ENCODE results near the gene CYP8B1. TPM values are rescaled to one million over a fixed set of nuclear protein-coding genes. Genes with fewer than 3 reads are reported as not detected.

Gene CYP8B1
- total and polyA plus RNA-seq, 2 of the 8 experiments (the other 6 are each of a cell fraction or from before 2014, with no cell fraction given): not detected

GRCh38 chr3:42852441-42852840 is 23.2 kb downstream of the CYP8B1 start:
- no peak overlapping the region for H2BK120ac ChIP-seq (replicated peaks; ENCODE audit: low read depth, low read length)
- no peaks in the 10 kb centered on the region for H3K9me3 ChIP-seq (ENCODE audit: insufficient read depth in 2 of 2, low read depth in 1 of 2, low read length in 1 of 2)
- H3K79me2 ChIP-seq (ENCODE audit: control insufficient read depth in 1 of 2, insufficient read depth in 2 of 2, low read length in 2 of 2): no peaks in the 10 kb centered on the region
- H4K91ac ChIP-seq (replicated peaks; ENCODE audit: insufficient read length, low read length): no peak overlapping the region
- no peak overlapping the region for H4K8ac ChIP-seq (ENCODE audit: extremely low read depth, insufficient read depth, low read length)
- H2AFZ ChIP-seq (ENCODE audit: low read length): no peak overlapping the region
- no peak overlapping the region for H3K4ac ChIP-seq (replicated peaks; ENCODE audit: insufficient read length, low read depth, low read length)
- H3K4me3 ChIP-seq (ENCODE audit: extremely low read depth in 1 of 4, insufficient read depth in 2 of 4, low read depth in 3 of 4, low read length in 4 of 4): no peak overlapping the region
- FAIRE-seq: no peak
- WGBS, 2 experiments (ENCODE audit: extremely low coverage in 1 of 2, insufficient coverage in 1 of 2, insufficient read length in 1 of 2, insufficient replicate concordance in 2 of 2, low coverage in 1 of 2, low lambda C conversion rate in 2 of 2, missing lambda C conversion rate in 1 of 2): 68% methylated on average over 2 of the region's 2 CpGs; no CpG with 5 or more reads in 1 of the 2 experiments
- H3K79me1 ChIP-seq (ENCODE audit: low read depth, low read length): no peaks in the 10 kb centered on the region
- H3K23me2 ChIP-seq (ENCODE audit: low read depth, low read length): no peaks in the 10 kb centered on the region
- H2BK12ac ChIP-seq (ENCODE audit: low read depth, low read length): no peak overlapping the region
- no peak overlapping the region for H2BK15ac ChIP-seq (ENCODE audit: low read length)
- H3K9ac ChIP-seq (replicated peaks in 1 of 4; ENCODE audit: extremely low read depth in 1 of 4, low read depth in 3 of 4, low read length in 3 of 4): no peak overlapping the region
- H3K23ac ChIP-seq (ENCODE audit: insufficient read length): no peak overlapping the region
- TF ChIP-seq RNF2 (IDR thresholded peaks at IDR 0.05; ENCODE audit: borderline replicate concordance, low read depth, low read length, missing control alignments, poor library complexity, severe bottlenecking) (no peak), TBP (IDR thresholded peaks at IDR 0.05; ENCODE audit: low read depth, low read length) (no peak)
- H3K4me2 ChIP-seq (ENCODE audit: insufficient read depth in 1 of 2, low read depth in 2 of 2, low read length in 2 of 2): no peak overlapping the region
- no peaks in the 10 kb centered on the region for H4K20me1 ChIP-seq (replicated peaks in 1 of 2; ENCODE audit: control insufficient read depth in 1 of 2, insufficient read depth in 2 of 2, low read length in 2 of 2)
- no peak overlapping the region for H3K56ac ChIP-seq (replicated peaks; ENCODE audit: insufficient read length, low read depth, low read length)
- H2BK5ac ChIP-seq (ENCODE audit: low read depth, low read length): no peak overlapping the region
- ChIA-PET CTCF (ENCODE audit: partially characterized antibody) (interaction anchor here (1.0 to 5.3 kb wide), 7 partner anchors 13 to 336 kb away, joined by 3 to 34 read pairs (median 3); no protein-coding TSS in a partner anchor), POLR2A (ENCODE audit: partially characterized antibody) (interaction anchor here (0.9 kb wide), 1 partner anchor 13 kb away, joined by 4 read pairs; no protein-coding TSS in a partner anchor)
- H3K18ac ChIP-seq (ENCODE audit: extremely low read depth, low read length): no peak overlapping the region
- H3K4me1 ChIP-seq (replicated peaks in 1 of 4; ENCODE audit: control insufficient read depth in 3 of 4, insufficient read depth in 4 of 4, low read length in 3 of 4): peaks cover 0 to 5% (median 0%) of the 10 kb centered on the region in 4 experiments; a peak in 2 of 7 replicates
- H3K36me3 ChIP-seq (ENCODE audit: control insufficient read depth in 2 of 4, insufficient read depth in 4 of 4, low read length in 3 of 4): no peaks in the 10 kb centered on the region
- no peak overlapping the region for H4K5ac ChIP-seq (ENCODE audit: insufficient read length, low read depth, low read length)
- H3K14ac ChIP-seq (ENCODE audit: insufficient read length): no peak overlapping the region
- no peak overlapping the region for H3K27ac ChIP-seq (ENCODE audit: low read depth, low read length)
- no peak overlapping the region for H2BK20ac ChIP-seq (ENCODE audit: low read length)
- no peak for DNase-seq (ENCODE audit: low read depth in 1 of 2, low spot score in 2 of 2)
- no peak overlapping the region for H2AK5ac ChIP-seq (ENCODE audit: low read depth, low read length)
- H3K27me3 ChIP-seq (replicated peaks in 1 of 4; ENCODE audit: control insufficient read depth in 3 of 4, extremely low read depth in 1 of 4, insufficient read depth in 3 of 4, low read length in 3 of 4): no peaks in the 10 kb centered on the region

Data from H1 (cell line).